GM12878 (cell line): ENCODE data around the gene PLA2G4A. TPM values are rescaled to one million over a fixed set of nuclear protein-coding genes. Genes with fewer than 3 reads are reported as not detected.

Source experiments
- ATAC-seq: fragments of 200-7000 bp; cut with Tn5 transposase; 3 replicates; pipeline ENCODE4 v1.9.1; 2020; ENCODE audit warnings: mild to moderate bottlenecking, moderate library complexity
- BruUV-seq: library from RNA; stranded (reverse); fragments of 400-500 nt; replicated peaks from 2 replicates; lab custom pipeline; 2021; lab: Mats Ljungman, UMichigan
- CTCF ChIA-PET: fragments of 300-600 bp; sonication (Branson Sonifier 250); formaldehyde crosslinking; extraction: SDS; loops from one replicate; lab custom pipeline; 2021; ENCODE audit warnings: inconsistent platforms; lab: Yijun Ruan, JAX
- POLR2A ChIA-PET: fragments of 350-600 bp; formaldehyde crosslinking; extraction: SDS; loops from one replicate; lab custom pipeline; 2021; ENCODE audit warnings: inconsistent platforms; lab: Charles Lee
- RAD21 ChIA-PET: fragments of 300-600 bp; sonication (Branson Sonifier 250); formaldehyde crosslinking; loops from one replicate; lab custom pipeline; 2023; ENCODE audit warnings: antibody characterized with exemption; ENCODE audit not compliant: unreplicated experiment; lab: Charles Lee
- SMC1A ChIA-PET: fragments of 300-600 bp; sonication (Branson Sonifier 250); formaldehyde crosslinking; loops from one replicate; lab custom pipeline; 2023; ENCODE audit not compliant: unreplicated experiment, uncharacterized antibody; lab: Charles Lee
- DNase-seq: peaks from one replicate; pipeline ENCODE4 v3.0.0-alpha.2; 2011; ENCODE audit warnings: low read depth, low spot score
- FAIRE-seq: peaks from 3 replicates; lab custom pipeline; 2011; peaks lifted over from hg19 to GRCh38; lab: Jason Lieb, UNC
- H2AFZ ChIP-seq: 2 replicates; pipeline ENCODE4 v1.6.0; 2011; ENCODE audit warnings: low read depth, low read length, control low read depth; ENCODE audit not compliant: control insufficient read depth
- H3K27ac ChIP-seq: 2 replicates; pipeline ENCODE4 v1.5.1; 2011; ENCODE audit warnings: control low read depth; ENCODE audit not compliant: control insufficient read depth, insufficient read depth
- H3K27me3 ChIP-seq, 2 experiments: replicated peaks in 1 of 2; 2 replicates each; pipeline versions ENCODE4 v1.6.0 to v1.6.1; 2011; ENCODE audit warnings: low read length in 1 of 2; ENCODE audit not compliant: control insufficient read depth in 2 of 2, insufficient read depth in 2 of 2
- H3K36me3 ChIP-seq, 2 experiments: 2 replicates each; pipeline ENCODE4 v1.5.1; 2011; ENCODE audit warnings: low read length in 1 of 2; ENCODE audit not compliant: control insufficient read depth in 2 of 2, insufficient read depth in 2 of 2
- H3K4me1 ChIP-seq: 2 replicates; pipeline ENCODE4 v1.6.1; 2011; ENCODE audit warnings: mild to moderate bottlenecking, low read length, moderate library complexity, mixed read lengths; ENCODE audit not compliant: control insufficient read depth, insufficient read depth
- H3K4me2 ChIP-seq: 2 replicates; pipeline ENCODE4 v1.6.0; 2011; ENCODE audit warnings: control low read depth; ENCODE audit not compliant: control insufficient read depth, insufficient read depth
- H3K4me3 ChIP-seq: fragments of 200-600 bp; sonication (generic); 2 replicates; pipeline ENCODE4 v1.5.1; 2016
- H3K79me2 ChIP-seq: 2 replicates; pipeline ENCODE4 v1.6.0; 2011; ENCODE audit warnings: low read length; ENCODE audit not compliant: control insufficient read depth, insufficient read depth
- H3K9ac ChIP-seq: 2 replicates; pipeline ENCODE4 v1.8.0; 2011; ENCODE audit warnings: low read length, control low read depth, mixed read lengths; ENCODE audit not compliant: control insufficient read depth, insufficient read depth
- H3K9me3 ChIP-seq: replicated peaks from 3 replicates; pipeline ENCODE4 v1.5.1; 2011; ENCODE audit warnings: mild to moderate bottlenecking, low read length; ENCODE audit not compliant: control insufficient read depth, insufficient read depth
- H4K20me1 ChIP-seq: 2 replicates; pipeline ENCODE4 v1.6.0; 2011; ENCODE audit not compliant: control insufficient read depth, insufficient read depth
- ATF3 ChIP-seq: IDR thresholded peaks from 2 replicates; pipeline ENCODE4 v1.6.1; 2011; ENCODE audit warnings: low read depth, mild to moderate bottlenecking, low read length, moderate library complexity, borderline replicate concordance; ENCODE audit errors: extremely low read depth
- BCL3 ChIP-seq: IDR thresholded peaks from 2 replicates; pipeline ENCODE4 v1.6.1; 2011; ENCODE audit warnings: borderline replicate concordance, low read depth, mild to moderate bottlenecking, moderate library complexity, low read length; ENCODE audit not compliant: insufficient read depth, poor library complexity, severe bottlenecking
- BRCA1 ChIP-seq: IDR thresholded peaks from 2 replicates; pipeline ENCODE4 v1.6.1; 2011; ENCODE audit warnings: low read depth, low read length, improper control_type of control experiment
- CBFB ChIP-seq: IDR thresholded peaks from 2 replicates; pipeline ENCODE4 v1.6.1; 2016; ENCODE audit warnings: antibody characterized with exemption, low read depth
- CHD4 ChIP-seq: fragments of 200-600 bp; sonication (generic); IDR thresholded peaks from 2 replicates; pipeline ENCODE4 v1.6.1; 2016; ENCODE audit warnings: mild to moderate bottlenecking
- E2F4 ChIP-seq: IDR thresholded peaks from 2 replicates; pipeline ENCODE4 v1.6.1; 2012; ENCODE audit warnings: low read depth, low read length, improper control_type of control experiment
- ETV6 ChIP-seq, 2 experiments: fragments of 450-650 bp in 1 of 2; IDR thresholded peaks in 1 of 2; conservative IDR thresholded peaks in 1 of 2; 2 replicates each; pipeline ENCODE4 v1.6.1; 2014; ENCODE audit warnings: antibody characterized with exemption in 1 of 2, borderline replicate concordance in 1 of 2, low read depth in 1 of 2, mild to moderate bottlenecking in 1 of 2, moderate library complexity in 1 of 2
- FOXK2 ChIP-seq: fragments of 450-650 bp; IDR thresholded peaks from 2 replicates; pipeline ENCODE4 v1.6.1; 2017; ENCODE audit warnings: mild to moderate bottlenecking, moderate library complexity
- HDGF ChIP-seq: fragments of 450-650 bp; IDR thresholded peaks from 2 replicates; pipeline ENCODE4 v1.6.1; 2016; ENCODE audit warnings: antibody characterized with exemption
- MXI1 ChIP-seq: fragments of 150-350 bp; IDR thresholded peaks from 2 replicates; pipeline ENCODE4 v1.6.1; 2011; ENCODE audit warnings: low read depth, mild to moderate bottlenecking, inconsistent platforms, low read length, improper control_type of control experiment
- SP1 ChIP-seq: IDR thresholded peaks from one replicate; pipeline ENCODE4 v1.6.1; 2011; ENCODE audit warnings: low read depth, low read length
- SUZ12 ChIP-seq: fragments of 200-600 bp; sonication (generic); IDR thresholded peaks from one replicate; pipeline ENCODE4 v1.6.1; 2018; ENCODE audit warnings: antibody characterized with exemption, mild to moderate bottlenecking; ENCODE audit not compliant: unreplicated experiment
- ZBTB33 ChIP-seq: fragments of 450-650 bp; IDR thresholded peaks from 2 replicates; pipeline ENCODE4 v1.6.1; 2017; ENCODE audit warnings: mild to moderate bottlenecking
- ZNF207 ChIP-seq: fragments of 450-650 bp; IDR thresholded peaks from 2 replicates; pipeline ENCODE4 v1.6.1; 2014; ENCODE audit warnings: antibody characterized with exemption, mild to moderate bottlenecking, borderline replicate concordance
- ZNF384 ChIP-seq: IDR thresholded peaks from 2 replicates; pipeline ENCODE4 v1.6.1; 2012; ENCODE audit warnings: low read depth, mild to moderate bottlenecking, low read length, improper control_type of control experiment, borderline replicate concordance
- WGBS: methylation state at CpG from one replicate; pipeline ENCODE4 v1.1.6; 2016; ENCODE audit warnings: low lambda C conversion rate; ENCODE audit not compliant: insufficient replicate concordance, insufficient coverage; ENCODE audit errors: missing lambda C conversion rate; 5-methylcytosine and 5-hydroxymethylcytosine counted together
- in situ Hi-C: fragments of 300-500 bp; cut with MboI; formaldehyde crosslinking; loops from 9 replicates; pipeline ENCODE4 v1.14.3; 2018; ENCODE audit warnings: mixed read lengths
- intact Hi-C: fragments of 100-400 bp; cut with micrococcal nuclease; formaldehyde crosslinking; loops from one replicate; pipeline ENCODE4 v1.14.2; 2022; ENCODE audit not compliant: unreplicated experiment
- polyA plus RNA-seq, 11 experiments: library from polyadenylated mRNA; depleted of rRNA in 4 of 11; unstranded in 6 of 11; stranded (reverse) in 5 of 11; fragments of >200 nt; fragmentation: Nextera tagmentation in 4 of 11; fragmentation: Illumina TruSeq in 1 of 11; extraction: Ambion mirVana in 4 of 11; extraction: Trizol in 1 of 11; gene quantifications; 1 replicate in 1 of 11; 2 replicates in 10 of 11; pipeline versions ENCODE4 v1.2.1 to v1.2.3, GENCODE V29; 2011 to 2016; ENCODE audit warnings: inconsistent platforms in 2 of 11, missing spikeins in 2 of 11, low read depth in 1 of 11
- total RNA-seq, 4 experiments: library from RNA; depleted of rRNA in 3 of 4; stranded (reverse); fragments of >200 nt in 3 of 4; fragmentation: Illumina TruSeq in 1 of 4; extraction: Trizol in 1 of 4; gene quantifications; 2 replicates each; pipeline versions ENCODE4 v1.2.1 to v1.2.3, GENCODE V29; 2013 to 2021

PLA2G4A gene
- total and polyA plus RNA-seq, 10 of the 15 experiments (the other 5 are each of a cell fraction or from before 2014, with no cell fraction given), result 0.70 to 3.3 (median 1.5) TPM; not detected in 1

- FAIRE-seq (no peak), DNase-seq (no peak), ATAC-seq (no peak)
- no peaks in the 10 kb centered on the region; the same call in 2 of the 3 replicates for H3K9me3 ChIP-seq
- H4K20me1 ChIP-seq, result no peaks in the 10 kb centered on the region
- intact Hi-C loops, result no loop called here
- H3K36me3 ChIP-seq, result no peaks in the 10 kb centered on the region
- H3K27me3 ChIP-seq, result no peaks in the 10 kb centered on the region; a peak in 1 of 4 replicates
- no peak overlapping the region for H3K9ac ChIP-seq
- H2AFZ ChIP-seq, result no peak overlapping the region
- H3K27ac ChIP-seq, result no peak overlapping the region
- ChIA-PET CTCF (no interaction called here), SMC1A (interaction anchor here (1.2 kb wide), 1 partner anchor 17 kb away, joined by 3 read pairs; no protein-coding TSS in a partner anchor), POLR2A (no interaction called here), RAD21 (no interaction called here)
- 38% methylated on average over 4 of the region's 4 CpGs for WGBS
- in situ Hi-C loops, result no loop called here
- TF ChIP-seq FOXK2 (no peak), BCL3 (no peak), SUZ12 (no peak), CHD4 (no peak), ZNF207 (no peak), SP1 (no peak), E2F4 (no peak), ETV6 (conservative IDR thresholded peaks at IDR 0.05 in 1 of 2, IDR thresholded peaks at IDR 0.05 in 1 of 2; ENCODE audit: borderline replicate concordance in 1 of 2, low read depth in 1 of 2) (no peak), ZNF384 (no peak), ZBTB33 (no peak), ATF3 (no peak), BRCA1 (no peak), MXI1 (no peak), CBFB (no peak), HDGF (no peak)
- no peaks in the 10 kb centered on the region for H3K4me1 ChIP-seq
- BruUV-seq, result no TSS peak
- no peak overlapping the region for H3K4me2 ChIP-seq
- H3K79me2 ChIP-seq, result no peaks in the 10 kb centered on the region
- no peak overlapping the region for H3K4me3 ChIP-seq
These were observed 46.0 kb upstream of the PLA2G4A start for GRCh38 chr1:186782791-186783190.
